Nephron progenitor cell (in vitro differentiated cells): ENCODE results near the gene MSS51.

Experiments
- DNase-seq: peaks from one replicate; pipeline ENCODE4 v3.0.0; 2021
- H3K27ac Mint-ChIP-seq: 2 replicates; pipeline ENCODE4 v1.8.0; 2021; ENCODE audit warnings: mild to moderate bottlenecking, moderate library complexity, mixed read lengths
- H3K27me3 Mint-ChIP-seq: 2 replicates; pipeline ENCODE4 v1.8.0; 2021; ENCODE audit warnings: mild to moderate bottlenecking, low read depth, mixed read lengths; ENCODE audit not compliant: poor library complexity
- H3K36me3 Mint-ChIP-seq: 2 replicates; pipeline ENCODE4 v1.8.0; 2021; ENCODE audit warnings: low read depth, mixed read lengths
- H3K4me1 Mint-ChIP-seq: 2 replicates; pipeline ENCODE4 v1.8.0; 2021; ENCODE audit warnings: mixed read lengths
- H3K4me3 Mint-ChIP-seq: 2 replicates; pipeline ENCODE4 v1.8.0; 2021; ENCODE audit warnings: mild to moderate bottlenecking, moderate library complexity, mixed read lengths
- H3K9me3 Mint-ChIP-seq: 2 replicates; pipeline ENCODE4 v1.8.0; 2021; ENCODE audit warnings: mild to moderate bottlenecking, moderate library complexity, mixed read lengths
- CTCF ChIP-seq: fragments of 200-600 bp; sonication (generic); IDR thresholded peaks from 2 replicates; pipeline ENCODE4 v1.5.0; 2021; ENCODE audit warnings: antibody characterized with exemption

Gene MSS51

DNA sequence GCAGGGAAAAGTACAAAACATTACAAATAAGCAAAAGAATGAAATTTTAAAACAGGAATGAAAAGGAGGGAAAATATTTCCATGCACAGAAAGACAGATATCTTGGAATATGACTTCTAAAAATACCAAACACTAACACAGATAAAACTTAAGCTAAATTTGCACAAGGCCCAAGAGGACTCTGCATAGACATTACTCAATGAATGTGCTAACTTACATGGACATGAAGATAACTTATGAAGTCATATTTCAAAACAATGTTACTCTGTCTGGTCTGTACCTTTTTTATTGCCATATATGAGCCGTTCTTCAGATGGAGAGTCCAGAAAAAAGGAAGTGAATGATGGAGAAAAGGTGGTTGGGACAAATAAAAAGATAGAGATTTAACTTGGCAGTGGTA is 15.0 kb upstream of the MSS51 start:
- H3K27ac Mint-ChIP-seq = no peak overlapping the region
- H3K4me1 Mint-ChIP-seq = no peaks in the 10 kb centered on the region
- TF ChIP-seq CTCF = no peak
- H3K9me3 Mint-ChIP-seq = no peaks in the 10 kb centered on the region
- peaks cover 29% of the 10 kb centered on the region for H3K36me3 Mint-ChIP-seq
- no peak overlapping the region for H3K4me3 Mint-ChIP-seq
- no peak for DNase-seq
- peaks cover 4% of the 10 kb centered on the region for H3K27me3 Mint-ChIP-seq

DNA sequence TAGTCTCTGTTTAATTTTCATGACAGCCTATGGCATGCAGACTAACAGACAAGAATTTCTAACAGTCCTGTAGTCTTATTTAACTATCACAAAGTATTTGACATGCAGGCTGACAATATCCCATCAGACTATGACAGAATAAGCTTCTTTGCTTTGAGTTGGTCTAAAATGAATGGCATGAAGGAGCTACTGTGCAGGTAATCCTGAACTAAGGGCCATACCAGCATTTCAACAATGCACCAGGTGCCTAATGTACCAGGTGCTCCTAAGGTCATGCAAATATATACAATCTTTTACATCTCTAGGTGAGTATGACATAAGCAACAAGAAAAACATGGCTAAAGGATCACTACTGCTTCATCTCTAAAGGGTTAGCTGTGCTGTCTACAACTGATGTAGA is 13.6 kb upstream of the MSS51 start:
- Mint-ChIP-seq H3K9me3 (no peaks in the 10 kb centered on the region), H3K4me3 (no peak overlapping the region), H3K27ac (no peak overlapping the region), H3K36me3 (peaks cover 18% of the 10 kb centered on the region), H3K27me3 (peaks cover 4% of the 10 kb centered on the region), H3K4me1 (no peaks in the 10 kb centered on the region)
- no peak for TF ChIP-seq CTCF
- no peak for DNase-seq

- Mint-ChIP-seq H3K27me3 (peaks cover 4% of the 10 kb centered on the region), H3K36me3 (peaks cover 18% of the 10 kb centered on the region), H3K27ac (no peak overlapping the region), H3K9me3 (no peaks in the 10 kb centered on the region), H3K4me1 (no peaks in the 10 kb centered on the region), H3K4me3 (no peak overlapping the region)
- no peak for DNase-seq
- no peak for TF ChIP-seq CTCF
These were observed 11.1 kb upstream of the MSS51 start for GRCh38 chr10:73444457-73444856.

GRCh38 chr10:73439605-73440312 is 6.4 kb upstream of the MSS51 start:
- no peak for DNase-seq
- Mint-ChIP-seq H3K9me3 (no peaks in the 10 kb centered on the region), H3K27me3 (peaks cover 3% of the 10 kb centered on the region), H3K4me3 (no peak overlapping the region), H3K36me3 (peaks cover 16% of the 10 kb centered on the region), H3K4me1 (no peaks in the 10 kb centered on the region), H3K27ac (no peak overlapping the region)
- TF ChIP-seq CTCF = no peak

GRCh38 chr10:73439055-73439454 is 5.7 kb upstream of the MSS51 start:
- TF ChIP-seq CTCF = no peak
- H3K9me3 Mint-ChIP-seq = no peaks in the 10 kb centered on the region
- H3K36me3 Mint-ChIP-seq = peaks cover 13% of the 10 kb centered on the region
- H3K27ac Mint-ChIP-seq = no peak overlapping the region
- no peaks in the 10 kb centered on the region for H3K27me3 Mint-ChIP-seq
- DNase-seq = no peak
- peaks cover 7% of the 10 kb centered on the region for H3K4me1 Mint-ChIP-seq
- no peak overlapping the region for H3K4me3 Mint-ChIP-seq
